ENCODE results near the gene EPHA10.

Gene EPHA10

GRCh38 chr1:37719572-37720195 is 45.2 kb downstream of the EPHA10 start:
- Histone ChIP-seq H3K4me2 (ENCODE audit: low read depth, low read length, poor library complexity, severe bottlenecking) (no peak overlapping the region), H3F3A (ENCODE audit: low read depth) (no peaks in the 10 kb centered on the region), H3K9me2 (replicated peaks; ENCODE audit: low read depth, low read length) (no peaks in the 10 kb centered on the region), H3K4me3 (ENCODE audit: low read length, poor library complexity, severe bottlenecking) (no peak overlapping the region), H3K79me2 (ENCODE audit: insufficient read depth, low read length) (no peaks in the 10 kb centered on the region), H3K27me3 (ENCODE audit: insufficient read depth, low read length, poor library complexity, severe bottlenecking) (no peaks in the 10 kb centered on the region), H3K36me3 (ENCODE audit: insufficient read depth, low read length) (no peaks in the 10 kb centered on the region), H2AFZ (ENCODE audit: low read length) (no peak overlapping the region), H4K20me1 (ENCODE audit: insufficient read depth, low read length, poor library complexity, severe bottlenecking) (no peaks in the 10 kb centered on the region), H3K9ac (ENCODE audit: low read depth, low read length, poor library complexity, severe bottlenecking) (no peak overlapping the region), H3K9me3 (ENCODE audit: insufficient read depth, low read depth, low read length) (no peaks in the 10 kb centered on the region), H3K4me1 (ENCODE audit: insufficient read depth, low read length, poor library complexity, severe bottlenecking) (no peaks in the 10 kb centered on the region)
- TF ChIP-seq EZH2phosphoT487 (IDR thresholded peaks at IDR 0.05; ENCODE audit: borderline replicate concordance): no peak
- TF ChIP-seq, protein P1, sequence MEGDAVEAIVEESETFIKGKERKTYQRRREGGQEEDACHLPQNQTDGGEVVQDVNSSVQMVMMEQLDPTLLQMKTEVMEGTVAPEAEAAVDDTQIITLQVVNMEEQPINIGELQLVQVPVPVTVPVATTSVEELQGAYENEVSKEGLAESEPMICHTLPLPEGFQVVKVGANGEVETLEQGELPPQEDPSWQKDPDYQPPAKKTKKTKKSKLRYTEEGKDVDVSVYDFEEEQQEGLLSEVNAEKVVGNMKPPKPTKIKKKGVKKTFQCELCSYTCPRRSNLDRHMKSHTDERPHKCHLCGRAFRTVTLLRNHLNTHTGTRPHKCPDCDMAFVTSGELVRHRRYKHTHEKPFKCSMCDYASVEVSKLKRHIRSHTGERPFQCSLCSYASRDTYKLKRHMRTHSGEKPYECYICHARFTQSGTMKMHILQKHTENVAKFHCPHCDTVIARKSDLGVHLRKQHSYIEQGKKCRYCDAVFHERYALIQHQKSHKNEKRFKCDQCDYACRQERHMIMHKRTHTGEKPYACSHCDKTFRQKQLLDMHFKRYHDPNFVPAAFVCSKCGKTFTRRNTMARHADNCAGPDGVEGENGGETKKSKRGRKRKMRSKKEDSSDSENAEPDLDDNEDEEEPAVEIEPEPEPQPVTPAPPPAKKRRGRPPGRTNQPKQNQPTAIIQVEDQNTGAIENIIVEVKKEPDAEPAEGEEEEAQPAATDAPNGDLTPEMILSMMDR (conservative IDR thresholded peaks at IDR 0.05; ENCODE audit: low read length): no peak

GRCh38 chr1:37718901-37719571 is 45.9 kb downstream of the EPHA10 start:
- Histone ChIP-seq H3K9me3 (ENCODE audit: insufficient read depth, low read depth, low read length) (no peaks in the 10 kb centered on the region), H3K4me2 (ENCODE audit: low read depth, low read length, poor library complexity, severe bottlenecking) (no peak overlapping the region), H3K9ac (ENCODE audit: low read depth, low read length, poor library complexity, severe bottlenecking) (no peak overlapping the region), H3K9me2 (replicated peaks; ENCODE audit: low read depth, low read length) (no peaks in the 10 kb centered on the region), H3F3A (ENCODE audit: low read depth) (no peaks in the 10 kb centered on the region), H3K79me2 (ENCODE audit: insufficient read depth, low read length) (no peaks in the 10 kb centered on the region), H2AFZ (ENCODE audit: low read length) (no peak overlapping the region), H3K4me3 (ENCODE audit: low read length, poor library complexity, severe bottlenecking) (no peak overlapping the region), H3K36me3 (ENCODE audit: insufficient read depth, low read length) (no peaks in the 10 kb centered on the region), H3K4me1 (ENCODE audit: insufficient read depth, low read length, poor library complexity, severe bottlenecking) (no peaks in the 10 kb centered on the region), H3K27me3 (ENCODE audit: insufficient read depth, low read length, poor library complexity, severe bottlenecking) (no peaks in the 10 kb centered on the region), H4K20me1 (ENCODE audit: insufficient read depth, low read length, poor library complexity, severe bottlenecking) (no peaks in the 10 kb centered on the region)
- TF ChIP-seq, protein P1 (conservative IDR thresholded peaks at IDR 0.05; ENCODE audit: low read length): no peak
- no peak for TF ChIP-seq EZH2phosphoT487 (IDR thresholded peaks at IDR 0.05; ENCODE audit: borderline replicate concordance)

GRCh38 chr1:37718181-37718900 is 46.6 kb downstream of the EPHA10 start:
- Histone ChIP-seq H3K9me3 (ENCODE audit: insufficient read depth, low read depth, low read length) (no peaks in the 10 kb centered on the region), H3K4me1 (ENCODE audit: insufficient read depth, low read length, poor library complexity, severe bottlenecking) (no peaks in the 10 kb centered on the region), H4K20me1 (ENCODE audit: insufficient read depth, low read length, poor library complexity, severe bottlenecking) (no peaks in the 10 kb centered on the region), H2AFZ (ENCODE audit: low read length) (no peak overlapping the region), H3K9me2 (replicated peaks; ENCODE audit: low read depth, low read length) (no peaks in the 10 kb centered on the region), H3K27me3 (ENCODE audit: insufficient read depth, low read length, poor library complexity, severe bottlenecking) (no peaks in the 10 kb centered on the region), H3K4me2 (ENCODE audit: low read depth, low read length, poor library complexity, severe bottlenecking) (no peak overlapping the region), H3K4me3 (ENCODE audit: low read length, poor library complexity, severe bottlenecking) (no peak overlapping the region), H3K36me3 (ENCODE audit: insufficient read depth, low read length) (no peaks in the 10 kb centered on the region), H3K9ac (ENCODE audit: low read depth, low read length, poor library complexity, severe bottlenecking) (no peak overlapping the region), H3K79me2 (ENCODE audit: insufficient read depth, low read length) (no peaks in the 10 kb centered on the region), H3F3A (ENCODE audit: low read depth) (no peaks in the 10 kb centered on the region)
- TF ChIP-seq EZH2phosphoT487 (IDR thresholded peaks at IDR 0.05; ENCODE audit: borderline replicate concordance): no peak
- TF ChIP-seq, protein P1 (conservative IDR thresholded peaks at IDR 0.05; ENCODE audit: low read length): no peak
